Activated CD8-positive, alpha-beta T cell treated with anti-CD3 and anti-CD28 coated beads, Interleukin-2, amount 10 ng/mL, durations not matched to agents 7 days and 5 days (primary cell): ENCODE data around the gene GTF2A1. TPM values are rescaled to one million over a fixed set of nuclear protein-coding genes. Genes with fewer than 3 reads are reported as not detected.
A peak's percentile ranks its signal among the peaks of the same experiment; 100 is the strongest.

ENCODE experiments used
- ATAC-seq: fragments of 150-1000 bp; cut with Tn5 transposase; one replicate; pipeline ENCODE4 v1.10.0; 2021; ENCODE audit warnings: moderate library complexity
- CTCF ChIA-PET: fragments of 350-600 bp; sonication (Branson Sonifier 250); formaldehyde crosslinking; loops from one replicate; lab custom pipeline; 2021; ENCODE audit warnings: antibody characterized with exemption; lab: Charles Lee
- POLR2A ChIA-PET: fragments of 350-600 bp; sonication (Branson Sonifier 250); formaldehyde crosslinking; loops from one replicate; lab custom pipeline; 2021; ENCODE audit warnings: antibody characterized with exemption; lab: Charles Lee
- DNase-seq: peaks from one replicate; pipeline ENCODE4 v3.0.0-alpha.2; 2020
- H3K27ac Mint-ChIP-seq: one replicate; pipeline ENCODE4 v1.8.0; 2021; ENCODE audit warnings: mild to moderate bottlenecking, mixed read lengths
- H3K27me3 Mint-ChIP-seq: one replicate; pipeline ENCODE4 v1.8.0; 2021; ENCODE audit warnings: low read depth, mixed read lengths
- H3K36me3 Mint-ChIP-seq: one replicate; pipeline ENCODE4 v1.8.0; 2021; ENCODE audit warnings: low read depth, mixed read lengths
- H3K4me1 Mint-ChIP-seq: one replicate; pipeline ENCODE4 v1.8.0; 2021; ENCODE audit warnings: low read depth, mixed read lengths
- H3K4me3 Mint-ChIP-seq: one replicate; pipeline ENCODE4 v1.8.0; 2021; ENCODE audit warnings: mild to moderate bottlenecking, mixed read lengths
- H3K9me3 Mint-ChIP-seq: one replicate; pipeline ENCODE4 v1.8.0; 2022; ENCODE audit warnings: mixed read lengths; ENCODE audit not compliant: insufficient read depth
- total RNA-seq, 2 experiments: library from RNA; stranded (reverse); gene quantifications; one replicate each; pipeline ENCODE4 v1.2.3, GENCODE V29; 2021

The GTF2A1 gene
- total RNA-seq, 2 experiments from 2014 or later, result 33.6 to 33.7 TPM

DNA sequence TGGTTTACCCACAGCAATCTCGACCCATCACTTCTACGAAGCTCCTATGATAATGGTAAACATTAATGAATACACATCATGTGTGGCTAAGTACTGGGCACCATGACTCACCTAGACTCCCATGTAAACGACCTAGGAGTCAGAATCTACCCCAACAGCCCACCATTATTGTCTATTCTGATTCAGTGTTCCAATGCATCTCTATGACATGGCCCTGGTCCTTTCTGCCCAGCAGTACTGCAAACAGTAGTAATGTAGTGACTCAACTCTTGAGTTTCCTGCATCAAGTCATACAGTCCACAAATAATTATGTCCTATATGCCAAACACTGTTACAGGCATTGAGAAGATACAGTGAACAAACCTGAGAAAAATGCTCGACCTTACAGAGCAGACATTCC lies 14.6 kb downstream of the GTF2A1 start:
- POLR2A ChIA-PET, result no interaction called here
- Mint-ChIP-seq H3K4me3 (no peak overlapping the region), H3K36me3 (peaks cover 64% of the 10 kb centered on the region), H3K4me1 (peaks cover 6% of the 10 kb centered on the region), H3K9me3 (no peaks in the 10 kb centered on the region), H3K27ac (no peak overlapping the region), H3K27me3 (no peaks in the 10 kb centered on the region)
- ATAC-seq, result no peak
- CTCF ChIA-PET, result no interaction called here
- DNase-seq, result no peak

DNA sequence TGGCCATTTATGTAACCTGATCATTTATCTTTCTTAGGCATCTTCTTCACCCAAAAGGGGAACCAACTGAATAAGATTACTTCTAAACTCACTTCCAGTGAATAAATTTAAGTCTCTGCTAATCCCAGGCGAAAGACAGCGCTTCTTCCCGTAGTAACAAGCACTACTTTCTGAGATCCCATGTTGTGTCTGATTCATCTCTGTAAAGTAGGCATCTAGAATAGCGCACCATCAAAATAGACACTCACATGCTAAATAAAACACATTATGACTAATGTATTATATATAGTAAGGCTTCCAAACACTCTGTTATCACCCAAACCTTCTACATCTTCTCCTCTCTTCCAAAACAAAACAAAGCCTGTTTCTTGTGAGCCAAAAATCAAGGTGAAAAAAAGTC lies 15.1 kb downstream of the GTF2A1 start:
- peaks cover 62% of the 10 kb centered on the region for H3K36me3 Mint-ChIP-seq
- H3K27ac Mint-ChIP-seq, result no peak overlapping the region
- no peak overlapping the region for H3K4me3 Mint-ChIP-seq
- ATAC-seq (no peak), DNase-seq (no peak)
- H3K4me1 Mint-ChIP-seq, result peaks cover 6% of the 10 kb centered on the region
- no peaks in the 10 kb centered on the region for H3K27me3 Mint-ChIP-seq
- CTCF ChIA-PET, result no interaction called here
- POLR2A ChIA-PET, result no interaction called here
- H3K9me3 Mint-ChIP-seq, result no peaks in the 10 kb centered on the region

DNA sequence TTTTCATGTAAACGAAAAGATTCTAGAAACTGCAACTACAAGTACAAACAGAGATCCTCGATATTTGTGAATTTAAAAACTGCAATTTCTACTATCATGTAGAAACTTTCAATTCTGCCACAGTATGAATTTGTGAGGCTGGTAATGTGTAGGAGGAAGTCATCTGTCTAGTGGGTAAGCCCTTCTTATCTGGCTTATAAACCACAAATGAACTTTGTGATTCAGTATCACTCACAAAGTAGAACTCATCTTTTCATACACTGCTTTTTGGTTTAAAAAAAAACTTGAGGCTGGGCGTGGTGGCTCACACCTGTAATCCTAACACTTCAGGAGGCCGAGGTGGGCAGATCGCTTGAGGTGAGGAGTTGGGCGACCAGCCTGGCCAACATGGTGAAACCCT lies 20.7 kb downstream of the GTF2A1 start:
- CTCF ChIA-PET, result interaction anchor here (1.2 kb wide), 1 partner anchor 31 kb away, joined by 5 read pairs; no protein-coding TSS in a partner anchor
- DNase-seq (no peak), ATAC-seq (peak; percentile 72)
- H3K27me3 Mint-ChIP-seq, result no peaks in the 10 kb centered on the region
- peaks cover 56% of the 10 kb centered on the region for H3K36me3 Mint-ChIP-seq
- no peaks in the 10 kb centered on the region for H3K9me3 Mint-ChIP-seq
- POLR2A ChIA-PET, result interaction anchor here (0.9 to 3.4 kb wide), 2 partner anchors 12 to 19 kb away, joined by 5 to 12 read pairs; no protein-coding TSS in a partner anchor
- peak overlapping the region; percentile 61 for H3K27ac Mint-ChIP-seq
- H3K4me3 Mint-ChIP-seq, result peak overlapping the region; percentile 12
- H3K4me1 Mint-ChIP-seq, result peaks cover 16% of the 10 kb centered on the region

DNA sequence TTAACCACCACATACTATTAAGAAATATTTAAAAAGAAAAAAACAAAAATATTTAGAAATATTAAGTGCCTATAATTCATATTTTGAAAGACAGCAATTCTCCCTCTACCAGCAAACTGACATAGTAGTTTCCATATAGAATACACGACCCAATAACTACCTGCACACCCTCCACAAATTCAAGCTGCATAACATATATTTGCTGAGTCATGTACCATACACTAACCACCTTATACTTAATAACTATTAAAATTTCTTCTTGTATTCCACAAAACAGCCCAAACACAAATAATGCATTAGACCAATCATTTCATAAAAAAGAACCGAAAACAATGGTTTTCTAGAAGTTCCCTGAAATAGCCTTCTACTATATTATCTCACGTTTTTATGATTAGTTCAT lies 21.7 kb downstream of the GTF2A1 start:
- DNase-seq (no peak), ATAC-seq (no peak)
- CTCF ChIA-PET, result interaction anchor here (1.2 kb wide), 1 partner anchor 202 kb away, joined by 3 read pairs; no protein-coding TSS in a partner anchor
- Mint-ChIP-seq H3K4me1 (peaks cover 19% of the 10 kb centered on the region), H3K4me3 (no peak overlapping the region), H3K27me3 (no peaks in the 10 kb centered on the region), H3K27ac (no peak overlapping the region), H3K36me3 (peaks cover 61% of the 10 kb centered on the region), H3K9me3 (no peaks in the 10 kb centered on the region)
- POLR2A ChIA-PET, result interaction anchor here (1.5 kb wide), 1 partner anchor 20 kb away, joined by 5 read pairs; no protein-coding TSS in a partner anchor

DNA sequence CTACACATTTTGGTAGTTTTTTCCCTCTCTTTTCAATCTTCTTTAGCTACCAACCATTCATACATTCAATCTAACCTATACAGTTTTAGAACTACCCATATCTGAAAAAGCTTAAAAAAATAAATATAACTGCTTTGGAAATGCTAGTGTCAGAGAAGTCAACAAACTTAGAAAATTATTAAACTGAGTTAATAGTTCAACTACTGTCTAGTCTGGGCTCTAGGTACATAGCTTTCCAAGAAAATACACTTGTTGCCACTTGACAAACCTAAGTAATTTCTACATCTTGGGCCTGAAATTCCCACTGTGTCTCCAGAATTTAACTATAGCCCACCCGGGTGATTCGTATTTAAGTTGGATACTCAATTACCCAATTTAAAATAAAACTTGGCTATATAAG lies 22.1 kb downstream of the GTF2A1 start:
- peaks cover 59% of the 10 kb centered on the region for H3K36me3 Mint-ChIP-seq
- DNase-seq, result no peak
- H3K4me3 Mint-ChIP-seq, result no peak overlapping the region
- ChIA-PET POLR2A (interaction anchor here (0.7 to 1.5 kb wide), 2 partner anchors 20 to 28 kb away, joined by 4 to 5 read pairs; no protein-coding TSS in a partner anchor), CTCF (interaction anchor here (1.2 to 1.3 kb wide), 2 partner anchors 12 to 202 kb away, joined by 3 read pairs; no protein-coding TSS in a partner anchor)
- no peak for ATAC-seq
- H3K9me3 Mint-ChIP-seq, result no peaks in the 10 kb centered on the region
- H3K27me3 Mint-ChIP-seq, result no peaks in the 10 kb centered on the region
- H3K27ac Mint-ChIP-seq, result no peak overlapping the region
- peaks cover 21% of the 10 kb centered on the region for H3K4me1 Mint-ChIP-seq

DNA sequence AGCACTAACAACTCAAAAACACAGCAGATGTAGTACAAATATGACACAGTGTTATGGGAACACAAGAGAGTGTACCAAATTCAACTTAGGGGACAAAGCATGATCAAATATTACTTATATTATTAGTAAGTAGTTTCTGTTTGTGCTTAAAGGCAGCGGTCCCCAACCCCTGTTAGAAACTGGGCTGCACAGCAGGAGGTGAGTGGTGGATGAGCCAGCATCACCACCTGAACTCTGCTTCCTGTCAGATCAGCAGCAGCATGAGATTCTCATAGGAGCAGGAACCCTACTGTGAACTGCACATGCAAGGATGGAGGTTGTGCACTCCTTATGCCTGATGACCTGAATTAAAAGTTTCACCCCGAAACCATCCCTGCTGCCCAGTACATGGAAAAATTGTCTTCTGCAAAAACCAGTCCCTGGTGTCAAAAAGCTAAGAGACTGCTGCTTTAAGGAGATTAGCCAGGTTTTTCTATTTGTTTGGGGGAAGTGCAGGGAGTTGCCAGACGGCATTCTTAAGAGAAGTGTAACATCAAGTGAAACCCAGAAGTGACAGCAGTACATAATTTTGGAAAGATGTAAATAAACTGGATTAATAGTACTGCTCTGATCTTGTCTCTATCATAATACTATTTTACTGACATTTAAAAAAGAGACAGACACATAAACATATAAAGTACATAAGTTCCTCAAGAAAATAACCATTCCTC lies 26.7 kb downstream of the GTF2A1 start:
- Mint-ChIP-seq H3K9me3 (no peaks in the 10 kb centered on the region), H3K27ac (peak overlapping the region; percentile 79), H3K36me3 (peaks cover 55% of the 10 kb centered on the region), H3K4me1 (peaks cover 39% of the 10 kb centered on the region), H3K4me3 (no peak overlapping the region), H3K27me3 (no peaks in the 10 kb centered on the region)
- ATAC-seq, result peak; percentile 50
- CTCF ChIA-PET, result interaction anchor here (1.0 kb wide), 1 partner anchor 17 kb away, joined by 3 read pairs; no protein-coding TSS in a partner anchor
- POLR2A ChIA-PET, result interaction anchor here (1.9 kb wide), 1 partner anchor 25 kb away, joined by 6 read pairs; no protein-coding TSS in a partner anchor
- DNase-seq, result peak; percentile 26

DNA sequence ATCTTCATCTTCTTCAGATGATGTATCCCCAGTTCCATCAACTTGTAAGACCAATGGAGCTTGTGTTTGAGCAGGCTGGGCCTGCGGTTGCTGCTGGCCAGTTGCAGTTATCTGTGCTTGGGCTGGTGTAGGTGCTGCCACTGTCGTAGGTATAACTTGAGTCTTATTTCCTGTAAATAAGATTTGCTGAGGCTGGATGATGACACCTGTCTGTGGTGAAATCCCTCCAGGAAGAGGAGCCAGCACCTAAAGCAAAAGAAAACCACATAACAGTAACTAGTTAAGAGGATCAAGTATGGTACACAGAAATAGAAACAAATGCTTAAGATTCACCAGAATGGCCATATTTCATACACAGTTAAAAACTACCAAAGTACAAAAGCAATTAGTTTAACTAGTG lies 28.2 kb downstream of the GTF2A1 start:
- ChIA-PET CTCF (interaction anchor here (0.9 to 1.1 kb wide), 2 partner anchors 22 to 23 kb away, joined by 5 read pairs; no protein-coding TSS in a partner anchor), POLR2A (interaction anchor here (1.2 kb wide), 1 partner anchor 27 kb away, joined by 3 read pairs; no protein-coding TSS in a partner anchor)
- DNase-seq, result peak; percentile 27
- no peaks in the 10 kb centered on the region for H3K27me3 Mint-ChIP-seq
- peak; percentile 78 for ATAC-seq
- H3K9me3 Mint-ChIP-seq, result no peaks in the 10 kb centered on the region
- peak overlapping the region; percentile 68 for H3K27ac Mint-ChIP-seq
- H3K4me3 Mint-ChIP-seq, result no peak overlapping the region
- peaks cover 47% of the 10 kb centered on the region for H3K4me1 Mint-ChIP-seq
- peaks cover 59% of the 10 kb centered on the region for H3K36me3 Mint-ChIP-seq

DNA sequence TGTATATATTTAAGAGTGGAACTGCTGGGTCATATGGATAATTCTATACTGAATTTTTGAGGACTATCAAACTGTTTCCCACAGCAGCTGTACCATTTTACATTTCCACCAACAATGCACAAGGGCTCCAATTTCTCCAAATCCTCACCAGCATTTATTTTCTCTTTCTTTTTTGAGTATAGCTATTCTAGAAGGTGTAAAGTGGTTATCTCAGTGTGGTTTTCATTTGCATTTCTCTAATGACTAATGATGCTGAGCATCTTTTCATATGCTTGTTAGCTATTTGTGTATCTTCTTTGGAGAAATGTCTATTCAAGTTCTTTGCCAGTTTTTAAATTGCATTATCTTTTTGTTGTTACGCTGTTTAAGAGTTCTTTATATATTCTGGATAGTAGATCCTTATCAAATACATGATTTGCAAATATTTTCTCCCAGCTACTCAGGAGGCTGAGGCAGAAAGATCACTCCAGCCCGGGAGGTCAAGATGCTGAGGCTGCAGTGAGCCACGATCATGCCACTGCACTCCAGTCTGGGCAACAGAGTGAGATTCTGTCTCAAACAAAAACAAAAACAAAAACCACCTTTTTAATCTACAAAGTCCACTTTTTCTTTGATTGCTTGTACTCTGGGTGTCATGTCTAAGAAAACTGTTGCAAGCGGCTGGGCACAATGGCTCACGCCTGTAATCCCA lies 32.8 kb downstream of the GTF2A1 start:
- no peak overlapping the region for H3K4me3 Mint-ChIP-seq
- H3K9me3 Mint-ChIP-seq, result no peaks in the 10 kb centered on the region
- ChIA-PET POLR2A (interaction anchor here (0.9 kb wide), 1 partner anchor 31 kb away, joined by 3 read pairs; no protein-coding TSS in a partner anchor), CTCF (interaction anchor here (0.7 to 1.5 kb wide), 4 partner anchors 8 to 201 kb away, joined by 3 to 12 read pairs (median 4); no protein-coding TSS in a partner anchor)
- H3K4me1 Mint-ChIP-seq, result peaks cover 34% of the 10 kb centered on the region
- peaks cover 54% of the 10 kb centered on the region for H3K36me3 Mint-ChIP-seq
- ATAC-seq, result no peak
- DNase-seq, result no peak
- no peak overlapping the region for H3K27ac Mint-ChIP-seq
- no peaks in the 10 kb centered on the region for H3K27me3 Mint-ChIP-seq

DNA sequence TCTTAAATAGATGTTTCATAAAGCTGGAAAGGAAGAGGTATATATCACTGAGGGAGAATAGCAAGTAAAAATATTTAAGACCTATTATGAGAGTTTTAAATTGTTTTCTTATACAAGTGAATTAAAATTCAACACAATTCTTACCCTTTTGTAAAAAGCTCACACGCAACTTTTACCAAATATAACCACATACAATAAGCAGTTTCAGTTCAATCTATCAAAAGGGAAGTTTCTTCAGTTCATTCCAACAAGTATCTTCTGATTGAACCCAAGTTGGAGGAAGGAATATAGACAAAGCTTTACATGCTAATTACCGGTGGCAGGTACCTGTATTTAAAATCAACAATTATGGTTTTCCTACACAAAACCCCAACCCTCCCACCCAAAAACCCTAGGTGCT lies 41.1 kb downstream of the GTF2A1 start:
- ChIA-PET POLR2A (interaction anchor here (1.3 kb wide), 1 partner anchor 9 kb away, joined by 4 read pairs; no protein-coding TSS in a partner anchor), CTCF (interaction anchor here (1.3 to 9.2 kb wide), 3 partner anchors 9 to 88 kb away, joined by 3 to 66 read pairs (median 4); no protein-coding TSS in a partner anchor)
- Mint-ChIP-seq H3K27ac (no peak overlapping the region), H3K4me3 (no peak overlapping the region), H3K27me3 (no peaks in the 10 kb centered on the region), H3K4me1 (peaks cover 14% of the 10 kb centered on the region), H3K36me3 (peaks cover 46% of the 10 kb centered on the region), H3K9me3 (no peaks in the 10 kb centered on the region)
- DNase-seq (no peak), ATAC-seq (no peak)

DNA sequence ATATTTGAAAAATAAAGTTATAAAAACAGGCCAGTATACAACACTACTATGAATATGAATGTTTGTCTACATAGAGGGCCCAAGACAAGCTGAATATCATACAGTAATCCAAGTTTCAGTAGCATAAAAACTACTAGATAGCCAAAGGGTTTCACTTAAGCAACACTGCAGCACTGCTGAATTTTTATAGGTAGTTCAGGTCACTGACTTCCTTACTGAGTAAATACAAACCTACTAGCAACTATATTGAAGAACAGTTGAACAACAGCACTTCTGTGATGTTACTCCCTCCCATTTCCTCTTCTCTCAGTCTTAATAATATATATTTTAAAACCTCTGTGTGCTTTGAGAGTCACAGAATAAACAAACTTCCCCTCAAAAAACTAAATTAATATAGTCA lies 42.7 kb downstream of the GTF2A1 start:
- Mint-ChIP-seq H3K4me3 (no peak overlapping the region), H3K4me1 (peaks cover 12% of the 10 kb centered on the region), H3K36me3 (peaks cover 33% of the 10 kb centered on the region), H3K27me3 (no peaks in the 10 kb centered on the region), H3K9me3 (no peaks in the 10 kb centered on the region), H3K27ac (no peak overlapping the region)
- DNase-seq, result no peak
- ATAC-seq, result no peak
- ChIA-PET POLR2A (interaction anchor here (0.7 kb wide), 1 partner anchor 8 kb away, joined by 3 read pairs; no protein-coding TSS in a partner anchor), CTCF (interaction anchor here (1.2 to 9.2 kb wide), 3 partner anchors 7 to 191 kb away, joined by 3 to 66 read pairs (median 4); no protein-coding TSS in a partner anchor)

DNA sequence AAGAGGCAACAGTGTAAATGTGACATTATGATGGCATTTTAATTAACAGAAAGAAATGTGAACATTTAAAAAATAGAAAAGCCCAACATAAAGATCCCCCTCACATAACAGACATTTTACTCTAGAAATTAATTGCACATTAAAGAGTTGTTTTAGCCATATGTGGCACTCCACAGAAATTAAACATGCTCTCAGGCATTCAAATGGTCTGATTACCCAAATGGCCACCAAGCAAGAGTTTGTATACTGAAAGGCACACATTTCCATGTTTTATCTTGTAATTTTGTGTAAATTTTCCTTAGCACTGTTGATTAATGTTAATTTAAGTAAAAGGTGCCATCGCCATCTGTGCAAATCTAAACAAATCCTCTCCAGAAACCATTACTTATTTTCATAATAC lies 43.5 kb downstream of the GTF2A1 start:
- ATAC-seq (no peak), DNase-seq (no peak)
- CTCF ChIA-PET, result no interaction called here
- no peak overlapping the region for H3K27ac Mint-ChIP-seq
- POLR2A ChIA-PET, result no interaction called here
- no peak overlapping the region for H3K4me3 Mint-ChIP-seq
- peaks cover 18% of the 10 kb centered on the region for H3K4me1 Mint-ChIP-seq
- H3K27me3 Mint-ChIP-seq, result no peaks in the 10 kb centered on the region
- no peaks in the 10 kb centered on the region for H3K9me3 Mint-ChIP-seq
- H3K36me3 Mint-ChIP-seq, result peaks cover 27% of the 10 kb centered on the region
